B cell (primary cell): ENCODE data around the gene PPP2R3A. TPM values are rescaled to one million over a fixed set of nuclear protein-coding genes. Genes with fewer than 3 reads are reported as not detected.

Source experiments
- ATAC-seq: fragments of 200-7000 bp; cut with Tn5 transposase; one replicate; pipeline ENCODE4 v1.10.0; 2021; ENCODE audit warnings: low read depth, mild to moderate bottlenecking, moderate number of reproducible peaks, moderate library complexity
- CTCF ChIA-PET: fragments of 350-600 bp; sonication (Branson Sonifier 250); formaldehyde crosslinking; loops from one replicate; lab custom pipeline; 2021; ENCODE audit warnings: antibody characterized with exemption, inconsistent platforms; lab: Charles Lee
- POLR2A ChIA-PET: fragments of 350-600 bp; sonication (Branson Sonifier 250); formaldehyde crosslinking; loops from one replicate; lab custom pipeline; 2021; ENCODE audit warnings: antibody characterized with exemption; lab: Charles Lee
- DNase-seq: peaks from one replicate; pipeline ENCODE4 v3.0.0; 2013
- H2AFZ ChIP-seq: 2 replicates; pipeline ENCODE4 v1.6.1; 2012; ENCODE audit warnings: mild to moderate bottlenecking, low read depth, low read length; ENCODE audit not compliant: insufficient read depth, poor library complexity, severe bottlenecking
- H3K27ac ChIP-seq, 2 donors: 1 replicate in 1 of 2; 2 replicates in 1 of 2; pipeline ENCODE4 v1.5.1; 2012 to 2013; ENCODE audit warnings: low read length in 2 of 2, mild to moderate bottlenecking in 2 of 2, moderate library complexity in 1 of 2
- H3K27me3 ChIP-seq, 4 experiments: fragments of 200-600 bp in 1 of 4; sonication (generic) in 1 of 4; replicated peaks in 1 of 4; 1 replicate in 2 of 4; 2 replicates in 2 of 4; pipeline versions ENCODE4 v1.6.1 to v1.7.0; 2013 to 2016; ENCODE audit warnings: low read length in 3 of 4, mild to moderate bottlenecking in 2 of 4, mixed read lengths in 1 of 4, moderate library complexity in 1 of 4; ENCODE audit not compliant: insufficient read depth in 4 of 4, control insufficient read depth in 3 of 4; ENCODE audit errors: control extremely low read depth in 1 of 4
- H3K36me3 ChIP-seq, 2 experiments: replicated peaks in 1 of 2; 1 replicate in 1 of 2; 2 replicates in 1 of 2; pipeline versions ENCODE4 v1.6.1 to v1.7.1; 2013; ENCODE audit warnings: low read length in 1 of 2; ENCODE audit not compliant: insufficient read depth in 2 of 2, control insufficient read depth in 1 of 2; ENCODE audit errors: control extremely low read depth in 1 of 2, extremely low read depth in 1 of 2
- H3K4me1 ChIP-seq, 2 donors: fragments of 200-600 bp in 1 of 2; sonication (generic) in 1 of 2; 1 replicate in 1 of 2; 2 replicates in 1 of 2; pipeline versions ENCODE4 v1.5.1 to v1.6.1; 2013 to 2017; ENCODE audit warnings: low read length in 2 of 2; ENCODE audit not compliant: control insufficient read depth in 2 of 2, insufficient read depth in 2 of 2
- H3K4me2 ChIP-seq: replicated peaks from 2 replicates; pipeline ENCODE3; 2012; ENCODE audit warnings: mild to moderate bottlenecking, low read depth, low read length; ENCODE audit not compliant: poor library complexity, severe bottlenecking
- H3K4me3 ChIP-seq, 5 experiments: fragments of 200-600 bp in 1 of 5; sonication (generic) in 1 of 5; 1 replicate in 3 of 5; 2 replicates in 2 of 5; pipeline versions ENCODE4 v1.5.1 to v1.7.0; 2011 to 2016; ENCODE audit warnings: low read length in 4 of 5, mild to moderate bottlenecking in 4 of 5, low read depth in 2 of 5, control low read depth in 1 of 5, moderate library complexity in 1 of 5; ENCODE audit not compliant: insufficient read depth in 1 of 5; ENCODE audit errors: control extremely low read depth in 1 of 5, extremely low read depth in 1 of 5
- H3K79me2 ChIP-seq: fragments of 200-600 bp; sonication (generic); one replicate; pipeline ENCODE4 v1.6.0; 2016; ENCODE audit warnings: low read length; ENCODE audit not compliant: control insufficient read depth, insufficient read depth
- H3K9ac ChIP-seq: fragments of 200-600 bp; sonication (generic); 2 replicates; pipeline ENCODE4 v1.6.1; 2017; ENCODE audit warnings: mild to moderate bottlenecking, low read length, moderate library complexity
- H3K9me3 ChIP-seq, 3 donors: one replicate each; pipeline versions ENCODE4 v1.6.1 to v1.7.1; 2013; ENCODE audit warnings: low read length in 2 of 3; ENCODE audit not compliant: control insufficient read depth in 2 of 3, insufficient read depth in 1 of 3; ENCODE audit errors: control extremely low read depth in 1 of 3
- H4K20me1 ChIP-seq: 2 replicates; pipeline ENCODE4 v1.6.0; 2012; ENCODE audit warnings: mild to moderate bottlenecking, low read length; ENCODE audit not compliant: insufficient read depth, control insufficient read depth, poor library complexity, severe bottlenecking
- H3K27ac Mint-ChIP-seq: one replicate; pipeline ENCODE4 v1.8.0; 2021; ENCODE audit warnings: mixed read lengths
- H3K27me3 Mint-ChIP-seq: one replicate; pipeline ENCODE4 v1.8.0; 2021; ENCODE audit warnings: mixed read lengths
- H3K4me1 Mint-ChIP-seq: one replicate; pipeline ENCODE4 v1.8.0; 2021; ENCODE audit warnings: mixed read lengths
- H3K4me3 Mint-ChIP-seq: one replicate; pipeline ENCODE4 v1.8.0; 2021; ENCODE audit warnings: mixed read lengths
- H3K9me3 Mint-ChIP-seq: one replicate; pipeline ENCODE4 v1.8.0; 2022; ENCODE audit warnings: mixed read lengths; ENCODE audit not compliant: insufficient read depth
- CTCF ChIP-seq: fragments of 200-600 bp; IDR thresholded peaks from one replicate; pipeline ENCODE4 v1.8.0; 2022; ENCODE audit warnings: antibody characterized with exemption, mild to moderate bottlenecking
- EZH2 ChIP-seq: IDR thresholded peaks from 2 replicates; pipeline ENCODE4 v1.6.1; 2012; ENCODE audit warnings: borderline replicate concordance, low read depth, mild to moderate bottlenecking, moderate library complexity, low read length; ENCODE audit not compliant: insufficient read depth, poor library complexity, severe bottlenecking
- WGBS: methylation state at CpG from one replicate; pipeline ENCODE4 v1.1.5; 2013; ENCODE audit warnings: missing lambda C conversion rate; ENCODE audit not compliant: insufficient coverage; 5-methylcytosine and 5-hydroxymethylcytosine counted together
- intact Hi-C: fragments of 100-400 bp; cut with micrococcal nuclease; formaldehyde crosslinking; loops from one replicate; pipeline ENCODE4 v1.10.0; 2022
- polyA plus RNA-seq: library from polyadenylated mRNA; depleted of rRNA; stranded (reverse); fragments of >200 nt; gene quantifications from 2 replicates; pipeline ENCODE4 v1.2.3, GENCODE V29; 2012
- total RNA-seq, 2 donors: library from RNA; stranded (reverse); fragments of 120-200 nt in 1 of 2; gene quantifications; 1 replicate in 1 of 2; 2 replicates in 1 of 2; pipeline versions ENCODE4 v1.2.3 to v1.2.4, GENCODE V29; 2013 to 2022

The PPP2R3A gene
- total and polyA plus RNA-seq, 2 donors (not counting 1 experiment from before 2014, with no cell fraction given): 0.03 to 0.22 TPM

GRCh38 chr3:135975053-135975452, 9.5 kb downstream of the PPP2R3A start:
- intact Hi-C loops: no loop called here
- CTCF ChIA-PET: no interaction called here

GRCh38 chr3:135975536-135975935, 10.0 kb downstream of the PPP2R3A start:
- DNase-seq: no peak
- no peaks in the 10 kb centered on the region for H3K4me1 Mint-ChIP-seq
- no peak for TF ChIP-seq CTCF
- TF ChIP-seq EZH2: no peak
- Histone ChIP-seq H3K36me3 (no peaks in the 10 kb centered on the region), H3K9me3 (peaks cover 0 to 1% (median 0%) of the 10 kb centered on the region in 3 donors), H3K4me3 (no peak overlapping the region), H4K20me1 (no peaks in the 10 kb centered on the region), H3K27ac (no peak overlapping the region), H2AFZ (no peak overlapping the region), H3K9ac (no peak overlapping the region), H3K4me1 (no peaks in the 10 kb centered on the region), H3K79me2 (no peaks in the 10 kb centered on the region), H3K4me2 (no peak overlapping the region), H3K27me3 (no peaks in the 10 kb centered on the region)
- no peak overlapping the region for H3K27ac Mint-ChIP-seq
- CTCF ChIA-PET: no interaction called here
- no peak overlapping the region for H3K4me3 Mint-ChIP-seq
- POLR2A ChIA-PET: no interaction called here
- intact Hi-C loops: no loop called here
- peaks cover 10% of the 10 kb centered on the region for H3K27me3 Mint-ChIP-seq
- H3K9me3 Mint-ChIP-seq: no peaks in the 10 kb centered on the region
- ATAC-seq: no peak
- WGBS: no CpG with 5 or more reads among the region's 2 CpGs

More at GRCh38 chr3:135975053-135975452, 9.5 kb downstream of the PPP2R3A start:
- Histone ChIP-seq H3K4me3 (no peak overlapping the region), H3K27ac (no peak overlapping the region), H3K36me3 (no peaks in the 10 kb centered on the region), H3K9ac (no peak overlapping the region), H3K9me3 (peaks cover 0 to 1% (median 0%) of the 10 kb centered on the region in 3 donors), H3K4me1 (no peaks in the 10 kb centered on the region), H2AFZ (no peak overlapping the region), H3K4me2 (no peak overlapping the region), H3K27me3 (no peaks in the 10 kb centered on the region), H3K79me2 (no peaks in the 10 kb centered on the region), H4K20me1 (no peaks in the 10 kb centered on the region)
- no peak for DNase-seq
- Mint-ChIP-seq H3K4me1 (no peaks in the 10 kb centered on the region), H3K27me3 (peaks cover 15% of the 10 kb centered on the region), H3K27ac (no peak overlapping the region), H3K4me3 (no peak overlapping the region), H3K9me3 (no peaks in the 10 kb centered on the region)
- TF ChIP-seq EZH2 (no peak), CTCF (no peak)
- no peak for ATAC-seq
- POLR2A ChIA-PET: no interaction called here
